K562 (cell line): ENCODE data around the gene DCAF10. TPM values are rescaled to one million over a fixed set of nuclear protein-coding genes. Genes with fewer than 3 reads are reported as not detected.

Source experiments
- CBX3 ChIP-seq, 2 experiments: IDR thresholded peaks; 1 replicate in 1 of 2; 2 replicates in 1 of 2; pipeline ENCODE4 v1.6.1; 2012; ENCODE audit warnings: inconsistent platforms in 2 of 2, low read length in 2 of 2, borderline replicate concordance in 1 of 2, control low read depth in 1 of 2
- JUND ChIP-seq, 2 experiments: IDR thresholded peaks; 2 replicates in 1 of 2; 3 replicates in 1 of 2; pipeline ENCODE4 v1.6.1; 2011; ENCODE audit warnings: borderline replicate concordance in 2 of 2, low read depth in 2 of 2, low read length in 2 of 2, improper control_type of control experiment in 1 of 2, missing biosample characterization in 1 of 2, missing genetic modification characterization in 1 of 2, missing genetic modification reagents in 1 of 2
- KDM4B ChIP-seq, 2 experiments: fragments of 450-650 bp in 1 of 2; sonication (generic) in 1 of 2; IDR thresholded peaks; 2 replicates each; pipeline ENCODE4 v1.6.1; 2016 to 2017; ENCODE audit warnings: borderline replicate concordance in 2 of 2, antibody characterized with exemption in 1 of 2, low read depth in 1 of 2, mild to moderate bottlenecking in 1 of 2
- L3MBTL2 ChIP-seq: fragments of 450-650 bp; IDR thresholded peaks from 2 replicates; pipeline ENCODE4 v1.6.1; 2016; ENCODE audit warnings: mild to moderate bottlenecking, moderate library complexity
- MCM7 ChIP-seq, 2 experiments: fragments of 450-650 bp; IDR thresholded peaks; 2 replicates each; pipeline ENCODE4 v1.6.1; 2016 to 2018
- MXI1 ChIP-seq: IDR thresholded peaks from 2 replicates; pipeline ENCODE4 v1.6.1; 2011; ENCODE audit warnings: low read depth, mild to moderate bottlenecking, improper control_type of control experiment, low read length
- NRF1 ChIP-seq, 2 experiments: fragments of 450-650 bp; IDR thresholded peaks in 1 of 2; conservative IDR thresholded peaks in 1 of 2; 2 replicates each; pipeline ENCODE4 v1.6.1; 2014; ENCODE audit warnings: mild to moderate bottlenecking in 2 of 2
- SMAD4 ChIP-seq: fragments of 250-450 bp; sonication (Bioruptor Pico); conservative IDR thresholded peaks from 2 replicates; pipeline ENCODE4 v1.8.0; 2021; ENCODE audit warnings: inconsistent platforms, mild to moderate bottlenecking, moderate library complexity
- TAF9B ChIP-seq: fragments of 450-650 bp; IDR thresholded peaks from 2 replicates; pipeline ENCODE4 v1.6.1; 2018; ENCODE audit warnings: mild to moderate bottlenecking; ENCODE audit not compliant: partially characterized antibody
- TAL1 ChIP-seq: fragments of 450-650 bp; IDR thresholded peaks from 2 replicates; pipeline ENCODE4 v1.6.1; 2016; ENCODE audit warnings: mild to moderate bottlenecking
- TCFL5 ChIP-seq: fragments of 250-450 bp; sonication (Bioruptor Pico); conservative IDR thresholded peaks from 2 replicates; pipeline ENCODE4 v1.6.1; 2021; ENCODE audit warnings: mild to moderate bottlenecking, moderate library complexity, matching md5 sums
- ZNF507 ChIP-seq: conservative IDR thresholded peaks from 2 replicates; pipeline ENCODE4 v1.6.1; 2017; ENCODE audit warnings: missing genetic modification characterization, missing compliant biosample characterization
- polyA plus RNA-seq, 8 experiments: library from polyadenylated mRNA; depleted of rRNA in 4 of 8; stranded (reverse) in 5 of 8; unstranded in 3 of 8; fragments of >200 nt; fragmentation: Nextera tagmentation in 2 of 8; fragmentation: Illumina TruSeq in 1 of 8; extraction: Ambion mirVana in 2 of 8; extraction: Trizol in 1 of 8; gene quantifications; 2 replicates each; pipeline versions ENCODE4 v1.2.1 to v1.2.3, GENCODE V29; 2011 to 2014; ENCODE audit warnings: inconsistent platforms in 1 of 8, missing spikeins in 1 of 8
- total RNA-seq, 7 experiments: library from RNA; depleted of rRNA in 6 of 7; stranded (reverse); fragments of >200 nt in 6 of 7; fragmentation: Illumina TruSeq in 2 of 7; extraction: Trizol in 2 of 7; gene quantifications; 2 replicates each; pipeline versions ENCODE4 v1.2.1 to v1.2.3, GENCODE V29; 2011 to 2021; ENCODE audit warnings: low replicate concordance in 1 of 7
- TF ChIP-seq, protein P1 (sequence below): sonication (generic); formaldehyde crosslinking; IDR thresholded peaks from 2 replicates; pipeline ENCODE4 v1.8.1; 2023; ENCODE audit warnings: mild to moderate bottlenecking, missing genetic modification reagents, moderate library complexity
- TF ChIP-seq, protein P2 (sequence below): sonication (generic); IDR thresholded peaks from 2 replicates; pipeline ENCODE4 v1.6.1; 2016
- TF ChIP-seq, protein P3 (sequence below), 2 experiments: fragments of 450-650 bp; conservative IDR thresholded peaks; 2 replicates each; pipeline ENCODE4 v1.6.1; 2017; ENCODE audit warnings: mild to moderate bottlenecking in 2 of 2, moderate library complexity in 2 of 2
- TF ChIP-seq, protein P4 (sequence below): fragments of 250-450 bp; sonication (Bioruptor Pico); IDR thresholded peaks from 2 replicates; pipeline ENCODE4 v1.5.1; 2021; ENCODE audit warnings: mild to moderate bottlenecking
- TF ChIP-seq, protein P5 (sequence below): sonication (generic); formaldehyde crosslinking; IDR thresholded peaks from 2 replicates; pipeline ENCODE4 v1.8.0; 2023; ENCODE audit warnings: missing genetic modification reagents, mild to moderate bottlenecking, borderline replicate concordance

DCAF10 gene
- total and polyA plus RNA-seq, 9 of the 15 experiments (the other 6 are each of a cell fraction or from before 2014, with no cell fraction given): 6.8 to 40.1 (median 16.9) TPM

DNA sequence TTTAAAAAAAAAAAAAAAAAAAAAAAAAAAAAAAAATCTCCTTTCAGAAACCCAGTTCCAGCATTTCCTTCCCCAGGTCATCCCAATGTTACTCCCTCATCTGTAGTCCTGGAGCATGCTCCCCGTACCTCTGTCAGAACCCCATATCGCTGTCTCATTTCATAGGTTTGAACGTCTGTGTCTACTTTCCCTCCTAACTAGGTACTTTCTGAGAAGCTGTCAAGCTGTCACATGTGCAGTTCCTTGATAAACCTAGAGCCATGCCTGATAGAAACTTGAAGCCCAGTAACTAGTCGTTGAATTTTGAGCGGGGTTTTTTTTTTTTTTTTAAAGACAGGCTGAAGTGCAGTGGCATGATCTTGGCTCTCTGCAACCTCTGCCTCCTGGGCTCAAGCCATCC is 31.3 kb upstream of the DCAF10 start (continued):
- TF ChIP-seq TAF9B (no peak), TCFL5 (CRISPR knock-in tag) (no peak), JUND (IDR thresholded peaks at IDR 0.05; ENCODE audit: borderline replicate concordance, low read depth, low read length) (no peak), JUND (tag; IDR thresholded peaks at IDR 0.05; ENCODE audit: borderline replicate concordance, low read depth, low read length) (no peak; the same call in 2 of the 3 replicates), MCM7 (IDR thresholded peaks at IDR 0.05) (no peak), TAL1 (peak; percentile 75), L3MBTL2 (peak; percentile 99), KDM4B (IDR thresholded peaks at IDR 0.05; ENCODE audit: borderline replicate concordance in 2 of 2, low read depth in 1 of 2) (no peak), SMAD4 (CRISPR knock-in tag) (peak; percentile 70), MXI1 (peak; percentile 70), ZNF507 (tag) (no peak), NRF1 (conservative IDR thresholded peaks at IDR 0.05 in 1 of 2, IDR thresholded peaks at IDR 0.05 in 1 of 2) (peak; percentile 71 to 73), CBX3 (IDR thresholded peaks at IDR 0.05; ENCODE audit: borderline replicate concordance in 1 of 2, low read length in 2 of 2) (peak in 1 of 2 experiments; percentile 94; a peak in 2 of 3 replicates)
- TF ChIP-seq, protein P1, sequence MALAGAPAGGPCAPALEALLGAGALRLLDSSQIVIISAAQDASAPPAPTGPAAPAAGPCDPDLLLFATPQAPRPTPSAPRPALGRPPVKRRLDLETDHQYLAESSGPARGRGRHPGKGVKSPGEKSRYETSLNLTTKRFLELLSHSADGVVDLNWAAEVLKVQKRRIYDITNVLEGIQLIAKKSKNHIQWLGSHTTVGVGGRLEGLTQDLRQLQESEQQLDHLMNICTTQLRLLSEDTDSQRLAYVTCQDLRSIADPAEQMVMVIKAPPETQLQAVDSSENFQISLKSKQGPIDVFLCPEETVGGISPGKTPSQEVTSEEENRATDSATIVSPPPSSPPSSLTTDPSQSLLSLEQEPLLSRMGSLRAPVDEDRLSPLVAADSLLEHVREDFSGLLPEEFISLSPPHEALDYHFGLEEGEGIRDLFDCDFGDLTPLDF: no peak
- TF ChIP-seq, protein P2, sequence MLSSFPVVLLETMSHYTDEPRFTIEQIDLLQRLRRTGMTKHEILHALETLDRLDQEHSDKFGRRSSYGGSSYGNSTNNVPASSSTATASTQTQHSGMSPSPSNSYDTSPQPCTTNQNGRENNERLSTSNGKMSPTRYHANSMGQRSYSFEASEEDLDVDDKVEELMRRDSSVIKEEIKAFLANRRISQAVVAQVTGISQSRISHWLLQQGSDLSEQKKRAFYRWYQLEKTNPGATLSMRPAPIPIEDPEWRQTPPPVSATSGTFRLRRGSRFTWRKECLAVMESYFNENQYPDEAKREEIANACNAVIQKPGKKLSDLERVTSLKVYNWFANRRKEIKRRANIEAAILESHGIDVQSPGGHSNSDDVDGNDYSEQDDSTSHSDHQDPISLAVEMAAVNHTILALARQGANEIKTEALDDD: peak; percentile 97
- TF ChIP-seq, protein P3, sequence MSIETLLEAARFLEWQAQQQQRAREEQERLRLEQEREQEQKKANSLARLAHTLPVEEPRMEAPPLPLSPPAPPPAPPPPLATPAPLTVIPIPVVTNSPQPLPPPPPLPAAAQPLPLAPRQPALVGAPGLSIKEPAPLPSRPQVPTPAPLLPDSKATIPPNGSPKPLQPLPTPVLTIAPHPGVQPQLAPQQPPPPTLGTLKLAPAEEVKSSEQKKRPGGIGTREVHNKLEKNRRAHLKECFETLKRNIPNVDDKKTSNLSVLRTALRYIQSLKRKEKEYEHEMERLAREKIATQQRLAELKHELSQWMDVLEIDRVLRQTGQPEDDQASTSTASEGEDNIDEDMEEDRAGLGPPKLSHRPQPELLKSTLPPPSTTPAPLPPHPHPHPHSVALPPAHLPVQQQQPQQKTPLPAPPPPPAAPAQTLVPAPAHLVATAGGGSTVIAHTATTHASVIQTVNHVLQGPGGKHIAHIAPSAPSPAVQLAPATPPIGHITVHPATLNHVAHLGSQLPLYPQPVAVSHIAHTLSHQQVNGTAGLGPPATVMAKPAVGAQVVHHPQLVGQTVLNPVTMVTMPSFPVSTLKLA (conservative IDR thresholded peaks at IDR 0.05): peak; percentile 62 to 83
- TF ChIP-seq, protein P4, sequence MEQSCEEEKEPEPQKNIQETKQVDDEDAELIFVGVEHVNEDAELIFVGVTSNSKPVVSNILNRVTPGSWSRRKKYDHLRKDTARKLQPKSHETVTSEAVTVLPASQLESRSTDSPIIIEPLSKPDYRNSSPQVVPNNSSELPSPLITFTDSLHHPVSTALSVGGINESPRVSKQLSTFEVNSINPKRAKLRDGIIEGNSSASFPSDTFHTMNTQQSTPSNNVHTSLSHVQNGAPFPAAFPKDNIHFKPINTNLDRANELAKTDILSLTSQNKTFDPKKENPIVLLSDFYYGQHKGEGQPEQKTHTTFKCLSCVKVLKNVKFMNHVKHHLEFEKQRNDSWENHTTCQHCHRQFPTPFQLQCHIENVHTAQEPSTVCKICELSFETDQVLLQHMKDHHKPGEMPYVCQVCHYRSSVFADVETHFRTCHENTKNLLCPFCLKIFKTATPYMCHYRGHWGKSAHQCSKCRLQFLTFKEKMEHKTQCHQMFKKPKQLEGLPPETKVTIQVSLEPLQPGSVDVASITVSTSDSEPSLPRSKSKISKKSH (CRISPR knock-in tag): no peak
- TF ChIP-seq, protein P5, sequence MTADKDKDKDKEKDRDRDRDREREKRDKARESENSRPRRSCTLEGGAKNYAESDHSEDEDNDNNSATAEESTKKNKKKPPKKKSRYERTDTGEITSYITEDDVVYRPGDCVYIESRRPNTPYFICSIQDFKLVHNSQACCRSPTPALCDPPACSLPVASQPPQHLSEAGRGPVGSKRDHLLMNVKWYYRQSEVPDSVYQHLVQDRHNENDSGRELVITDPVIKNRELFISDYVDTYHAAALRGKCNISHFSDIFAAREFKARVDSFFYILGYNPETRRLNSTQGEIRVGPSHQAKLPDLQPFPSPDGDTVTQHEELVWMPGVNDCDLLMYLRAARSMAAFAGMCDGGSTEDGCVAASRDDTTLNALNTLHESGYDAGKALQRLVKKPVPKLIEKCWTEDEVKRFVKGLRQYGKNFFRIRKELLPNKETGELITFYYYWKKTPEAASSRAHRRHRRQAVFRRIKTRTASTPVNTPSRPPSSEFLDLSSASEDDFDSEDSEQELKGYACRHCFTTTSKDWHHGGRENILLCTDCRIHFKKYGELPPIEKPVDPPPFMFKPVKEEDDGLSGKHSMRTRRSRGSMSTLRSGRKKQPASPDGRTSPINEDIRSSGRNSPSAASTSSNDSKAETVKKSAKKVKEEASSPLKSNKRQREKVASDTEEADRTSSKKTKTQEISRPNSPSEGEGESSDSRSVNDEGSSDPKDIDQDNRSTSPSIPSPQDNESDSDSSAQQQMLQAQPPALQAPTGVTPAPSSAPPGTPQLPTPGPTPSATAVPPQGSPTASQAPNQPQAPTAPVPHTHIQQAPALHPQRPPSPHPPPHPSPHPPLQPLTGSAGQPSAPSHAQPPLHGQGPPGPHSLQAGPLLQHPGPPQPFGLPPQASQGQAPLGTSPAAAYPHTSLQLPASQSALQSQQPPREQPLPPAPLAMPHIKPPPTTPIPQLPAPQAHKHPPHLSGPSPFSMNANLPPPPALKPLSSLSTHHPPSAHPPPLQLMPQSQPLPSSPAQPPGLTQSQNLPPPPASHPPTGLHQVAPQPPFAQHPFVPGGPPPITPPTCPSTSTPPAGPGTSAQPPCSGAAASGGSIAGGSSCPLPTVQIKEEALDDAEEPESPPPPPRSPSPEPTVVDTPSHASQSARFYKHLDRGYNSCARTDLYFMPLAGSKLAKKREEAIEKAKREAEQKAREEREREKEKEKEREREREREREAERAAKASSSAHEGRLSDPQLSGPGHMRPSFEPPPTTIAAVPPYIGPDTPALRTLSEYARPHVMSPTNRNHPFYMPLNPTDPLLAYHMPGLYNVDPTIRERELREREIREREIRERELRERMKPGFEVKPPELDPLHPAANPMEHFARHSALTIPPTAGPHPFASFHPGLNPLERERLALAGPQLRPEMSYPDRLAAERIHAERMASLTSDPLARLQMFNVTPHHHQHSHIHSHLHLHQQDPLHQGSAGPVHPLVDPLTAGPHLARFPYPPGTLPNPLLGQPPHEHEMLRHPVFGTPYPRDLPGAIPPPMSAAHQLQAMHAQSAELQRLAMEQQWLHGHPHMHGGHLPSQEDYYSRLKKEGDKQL (CRISPR knock-in tag): no peak
